H9 (cell line): ENCODE measurements around the gene PTGES2. TPM values are rescaled to one million over a fixed set of nuclear protein-coding genes. Genes with fewer than 3 reads are reported as not detected.

Source experiments
- DNase-seq: peaks from one replicate; pipeline ENCODE4 v3.0.0-alpha.2; 2017
- H2AFZ ChIP-seq: one replicate; pipeline ENCODE4 v1.6.1; 2013; ENCODE audit warnings: mild to moderate bottlenecking, low read length, control low read depth, moderate library complexity
- H2AK5ac ChIP-seq: 2 replicates; pipeline ENCODE4 v1.6.1; 2013; ENCODE audit warnings: low read length, control low read depth, mixed read lengths; ENCODE audit not compliant: insufficient read length
- H2BK120ac ChIP-seq: one replicate; pipeline ENCODE4 v1.6.1; 2013; ENCODE audit warnings: low read depth, mild to moderate bottlenecking, low read length, control low read depth, inconsistent platforms; ENCODE audit not compliant: poor library complexity, severe bottlenecking
- H2BK12ac ChIP-seq: 2 replicates; pipeline ENCODE4 v1.6.1; 2013; ENCODE audit warnings: low read length, control low read depth, mixed read lengths, low read depth; ENCODE audit not compliant: insufficient read length
- H2BK15ac ChIP-seq: 2 replicates; pipeline ENCODE4 v1.6.1; 2013; ENCODE audit warnings: low read depth, low read length, control low read depth
- H2BK20ac ChIP-seq: one replicate; pipeline ENCODE4 v1.6.1; 2013; ENCODE audit warnings: low read depth, mild to moderate bottlenecking, low read length, control low read depth, inconsistent platforms; ENCODE audit not compliant: poor library complexity, severe bottlenecking
- H2BK5ac ChIP-seq: 2 replicates; pipeline ENCODE4 v1.6.1; 2013; ENCODE audit warnings: low read length, control low read depth, mixed read lengths; ENCODE audit not compliant: insufficient read length
- H3K14ac ChIP-seq: 2 replicates; pipeline ENCODE4 v1.6.1; 2013; ENCODE audit warnings: low read length, control low read depth; ENCODE audit not compliant: insufficient read depth
- H3K18ac ChIP-seq: 2 replicates; pipeline ENCODE4 v1.6.1; 2013; ENCODE audit warnings: low read depth, mild to moderate bottlenecking, mixed read lengths, low read length, control low read depth; ENCODE audit not compliant: insufficient read length
- H3K23ac ChIP-seq: 2 replicates; pipeline ENCODE4 v1.6.1; 2013; ENCODE audit warnings: low read length, control low read depth, mixed read lengths, low read depth; ENCODE audit not compliant: insufficient read length
- H3K23me2 ChIP-seq: 2 replicates; pipeline ENCODE4 v1.6.1; 2013; ENCODE audit warnings: low read depth, mild to moderate bottlenecking, mixed read lengths, low read length, control low read depth; ENCODE audit not compliant: insufficient read length, poor library complexity, severe bottlenecking
- H3K27ac ChIP-seq: 2 replicates; pipeline ENCODE4 v1.5.1; 2013; ENCODE audit warnings: low read length, control low read depth, mixed read lengths, low read depth; ENCODE audit not compliant: insufficient read length
- H3K27me3 ChIP-seq: 2 replicates; pipeline ENCODE4 v1.6.1; 2013; ENCODE audit warnings: low read length, control low read depth, inconsistent platforms; ENCODE audit not compliant: insufficient read depth
- H3K4ac ChIP-seq: 2 replicates; pipeline ENCODE4 v1.6.1; 2013; ENCODE audit warnings: low read depth, mild to moderate bottlenecking, control low read depth, inconsistent platforms, low read length, moderate library complexity
- H3K4me1 ChIP-seq: 2 replicates; pipeline ENCODE4 v1.6.1; 2013; ENCODE audit warnings: low read length, control low read depth, inconsistent platforms; ENCODE audit not compliant: insufficient read depth
- H3K4me2 ChIP-seq: 2 replicates; pipeline ENCODE4 v1.6.1; 2013; ENCODE audit warnings: low read length, control low read depth, mixed read lengths; ENCODE audit not compliant: insufficient read length, insufficient read depth
- H3K56ac ChIP-seq: 2 replicates; pipeline ENCODE4 v1.6.1; 2013; ENCODE audit warnings: low read depth, mild to moderate bottlenecking, mixed read lengths, low read length, control low read depth; ENCODE audit not compliant: insufficient read length
- H3K79me1 ChIP-seq: 2 replicates; pipeline ENCODE4 v1.6.1; 2013; ENCODE audit warnings: low read depth, mild to moderate bottlenecking, moderate library complexity, low read length, control low read depth, inconsistent platforms; ENCODE audit not compliant: insufficient read depth, poor library complexity, severe bottlenecking
- H3K79me2 ChIP-seq: 2 replicates; pipeline ENCODE4 v1.6.1; 2013; ENCODE audit warnings: low read length, control low read depth, inconsistent platforms; ENCODE audit not compliant: insufficient read depth
- H3K9ac ChIP-seq: 2 replicates; pipeline ENCODE4 v1.6.1; 2013; ENCODE audit warnings: low read length, control low read depth, mixed read lengths; ENCODE audit not compliant: insufficient read length; ENCODE audit errors: extremely low read depth
- H3K9me3 ChIP-seq: one replicate; pipeline ENCODE4 v1.6.1; 2013; ENCODE audit warnings: low read depth, low read length, inconsistent platforms; ENCODE audit not compliant: control insufficient read depth
- H3T11ph ChIP-seq: one replicate; pipeline ENCODE4 v1.6.1; 2013; ENCODE audit warnings: mild to moderate bottlenecking, low read length, control low read depth, inconsistent platforms
- H4K20me1 ChIP-seq: one replicate; pipeline ENCODE4 v1.6.1; 2013; ENCODE audit not compliant: control insufficient read depth, insufficient read length, insufficient read depth
- H4K5ac ChIP-seq: 2 replicates; pipeline ENCODE4 v1.6.1; 2013; ENCODE audit warnings: low read depth, mild to moderate bottlenecking, mixed read lengths, low read length, control low read depth; ENCODE audit not compliant: insufficient read length
- H4K8ac ChIP-seq: replicated peaks from 2 replicates; pipeline ENCODE4 v1.6.1; 2013; ENCODE audit warnings: low read length, control low read depth, mixed read lengths, low read depth; ENCODE audit not compliant: insufficient read length
- H4K91ac ChIP-seq: 2 replicates; pipeline ENCODE4 v1.6.1; 2013; ENCODE audit warnings: low read depth, mild to moderate bottlenecking, moderate library complexity, mixed read lengths, low read length, control low read depth; ENCODE audit not compliant: insufficient read length
- H3K27ac Mint-ChIP-seq, 3 experiments: 2 replicates in 2 of 3; 3 replicates in 1 of 3; pipeline ENCODE4 v1.8.0; 2020 to 2021; ENCODE audit warnings: mixed read lengths in 3 of 3, mild to moderate bottlenecking in 1 of 3, moderate library complexity in 1 of 3
- H3K27me3 Mint-ChIP-seq: 2 replicates; pipeline ENCODE4 v1.8.0; 2021; ENCODE audit warnings: low read depth, mild to moderate bottlenecking, moderate library complexity, mixed read lengths
- H3K36me3 Mint-ChIP-seq, 3 experiments: 2 replicates in 2 of 3; 3 replicates in 1 of 3; pipeline ENCODE4 v1.8.0; 2020 to 2021; ENCODE audit warnings: low read depth in 3 of 3, mixed read lengths in 3 of 3; ENCODE audit not compliant: insufficient read depth in 1 of 3
- H3K4me1 Mint-ChIP-seq, 2 experiments: 2 replicates each; pipeline ENCODE4 v1.8.0; 2020; ENCODE audit warnings: mixed read lengths in 2 of 2
- H3K4me3 Mint-ChIP-seq, 2 experiments: 2 replicates in 1 of 2; 3 replicates in 1 of 2; pipeline ENCODE4 v1.8.0; 2020 to 2021; ENCODE audit warnings: mild to moderate bottlenecking in 2 of 2, mixed read lengths in 2 of 2, moderate library complexity in 1 of 2
- H3K9me3 Mint-ChIP-seq, 2 experiments: 2 replicates in 1 of 2; 3 replicates in 1 of 2; pipeline ENCODE4 v1.8.0; 2020; ENCODE audit warnings: mild to moderate bottlenecking in 2 of 2, mixed read lengths in 2 of 2, moderate library complexity in 1 of 2
- WGBS: extraction: QIAGEN DNeasy Blood & Tissue Kit; methylation state at CpG from one replicate; pipeline ENCODE4 v1.1.7; 2013; ENCODE audit warnings: missing lambda C conversion rate, low lambda C conversion rate, mixed read lengths; ENCODE audit not compliant: insufficient read length; ENCODE audit errors: extremely low coverage; 5-methylcytosine and 5-hydroxymethylcytosine counted together
- total RNA-seq: library from RNA; stranded (reverse); gene quantifications from 2 replicates; pipeline ENCODE4 v1.2.1, GENCODE V29; 2021
- TF ChIP-seq, protein P1 (sequence below): fragments of 200-600 bp; sonication (generic); conservative IDR thresholded peaks from 3 replicates; pipeline ENCODE4 v1.8.0; 2021; ENCODE audit warnings: antibody characterized with exemption, mild to moderate bottlenecking

The PTGES2 gene
- total RNA-seq, 1 experiment from 2014 or later = 63.9 TPM

DNA sequence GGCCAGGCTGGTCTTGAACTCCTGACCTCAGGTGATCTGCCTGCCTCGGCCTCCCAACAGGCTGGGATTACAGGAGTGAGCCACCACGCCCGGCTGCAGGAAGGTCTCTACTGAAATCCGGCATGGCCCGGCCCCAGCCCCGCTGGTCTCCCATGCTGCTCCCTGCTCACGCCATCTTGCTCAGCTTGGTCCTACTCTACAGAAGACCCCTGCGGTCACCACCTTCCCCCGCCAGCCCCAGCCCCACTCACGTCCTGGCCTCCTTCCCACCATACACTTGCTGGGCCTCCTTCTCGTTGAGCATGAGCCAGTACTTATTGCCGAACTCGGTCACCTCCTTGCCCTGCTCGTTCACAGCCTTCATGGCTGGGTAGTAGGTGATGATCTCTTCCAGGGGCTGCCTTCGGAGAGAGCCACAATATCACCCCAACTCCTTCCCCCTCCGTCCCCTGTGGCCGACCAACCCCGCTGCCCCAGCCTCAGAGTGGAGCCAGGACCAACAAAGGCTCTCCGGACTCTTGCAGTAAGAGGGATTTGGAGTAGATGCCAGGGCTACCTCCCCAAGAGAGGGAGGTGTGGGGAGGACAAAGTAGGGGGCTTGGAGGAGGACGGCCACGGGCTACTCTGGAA lies 4.0 kb downstream of the PTGES2 start:
- Histone ChIP-seq H3K4me2 (no peak overlapping the region), H4K91ac (no peak overlapping the region), H3T11ph (no peak overlapping the region), H3K4ac (no peak overlapping the region), H2BK20ac (no peak overlapping the region), H2AK5ac (no peak overlapping the region), H4K20me1 (no peaks in the 10 kb centered on the region), H2BK5ac (no peak overlapping the region), H3K9me3 (no peaks in the 10 kb centered on the region), H3K14ac (no peak overlapping the region), H2BK12ac (no peak overlapping the region), H2BK15ac (no peak overlapping the region), H2BK120ac (no peak overlapping the region), H3K79me1 (no peaks in the 10 kb centered on the region), H3K18ac (no peak overlapping the region), H2AFZ (no peak overlapping the region), H4K8ac (no peak overlapping the region), H3K27me3 (no peaks in the 10 kb centered on the region), H3K4me1 (no peaks in the 10 kb centered on the region), H3K23me2 (peaks cover 6% of the 10 kb centered on the region), H3K79me2 (no peaks in the 10 kb centered on the region), H3K56ac (no peak overlapping the region), H4K5ac (no peak overlapping the region), H3K9ac (no peak overlapping the region), H3K23ac (no peak overlapping the region), H3K27ac (no peak overlapping the region)
- H3K4me1 Mint-ChIP-seq = peaks cover 13 to 14% of the 10 kb centered on the region in 2 experiments
- H3K27ac Mint-ChIP-seq = peak overlapping the region in 1 of 3 experiments; percentile 62; a peak in 1 of 7 replicates
- TF ChIP-seq, protein P1, sequence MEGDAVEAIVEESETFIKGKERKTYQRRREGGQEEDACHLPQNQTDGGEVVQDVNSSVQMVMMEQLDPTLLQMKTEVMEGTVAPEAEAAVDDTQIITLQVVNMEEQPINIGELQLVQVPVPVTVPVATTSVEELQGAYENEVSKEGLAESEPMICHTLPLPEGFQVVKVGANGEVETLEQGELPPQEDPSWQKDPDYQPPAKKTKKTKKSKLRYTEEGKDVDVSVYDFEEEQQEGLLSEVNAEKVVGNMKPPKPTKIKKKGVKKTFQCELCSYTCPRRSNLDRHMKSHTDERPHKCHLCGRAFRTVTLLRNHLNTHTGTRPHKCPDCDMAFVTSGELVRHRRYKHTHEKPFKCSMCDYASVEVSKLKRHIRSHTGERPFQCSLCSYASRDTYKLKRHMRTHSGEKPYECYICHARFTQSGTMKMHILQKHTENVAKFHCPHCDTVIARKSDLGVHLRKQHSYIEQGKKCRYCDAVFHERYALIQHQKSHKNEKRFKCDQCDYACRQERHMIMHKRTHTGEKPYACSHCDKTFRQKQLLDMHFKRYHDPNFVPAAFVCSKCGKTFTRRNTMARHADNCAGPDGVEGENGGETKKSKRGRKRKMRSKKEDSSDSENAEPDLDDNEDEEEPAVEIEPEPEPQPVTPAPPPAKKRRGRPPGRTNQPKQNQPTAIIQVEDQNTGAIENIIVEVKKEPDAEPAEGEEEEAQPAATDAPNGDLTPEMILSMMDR = no peak
- WGBS = no CpG with 5 or more reads among the region's 21 CpGs
- H3K4me3 Mint-ChIP-seq = no peak overlapping the region
- H3K27me3 Mint-ChIP-seq = peaks cover 2% of the 10 kb centered on the region
- H3K9me3 Mint-ChIP-seq = peaks cover 0 to 2% of the 10 kb centered on the region in 2 experiments; a peak in 1 of 5 replicates
- H3K36me3 Mint-ChIP-seq = peaks cover 21 to 38% (median 36%) of the 10 kb centered on the region in 3 experiments
- DNase-seq = no peak
